ENCODE measurements around the gene RORC. TPM values are rescaled to one million over a fixed set of nuclear protein-coding genes. Genes with fewer than 3 reads are reported as not detected.
"Not testable (repeated sequence)": the region's sequence is repeated elsewhere in the genome, so short reads cannot be mapped to it uniquely, and the experiment has no call there.

The RORC gene
- total RNA-seq, 2 donors from 2014 or later = 20.5 to 27.7 TPM

DNA sequence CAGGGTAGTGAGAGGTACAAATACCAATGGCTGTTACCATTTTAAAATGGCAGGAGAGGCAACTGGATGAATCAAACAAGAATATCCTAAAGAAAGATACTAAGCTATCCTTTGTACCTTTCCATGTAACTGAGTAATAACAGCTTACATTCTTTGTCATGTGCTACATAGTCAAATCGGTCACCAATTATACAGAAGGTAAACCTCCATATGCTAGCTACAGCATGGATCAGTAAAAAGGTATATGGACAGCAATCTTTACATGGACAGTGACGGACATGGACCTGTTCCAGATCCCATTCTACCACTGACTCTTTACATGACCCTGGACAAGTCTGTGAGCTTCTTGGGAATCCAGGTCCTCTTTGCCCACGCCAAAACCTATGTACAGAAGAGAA is 54.9 kb downstream of the RORC start:
- H3K4me3 ChIP-seq = no peak overlapping the region
- intact Hi-C loops (cut with DNase I) = no loop called here
- H3K4me1 ChIP-seq = no peaks in the 10 kb centered on the region
- no peak overlapping the region for H3K27ac ChIP-seq
- H3K9me3 ChIP-seq = no peaks in the 10 kb centered on the region
- H3K9ac ChIP-seq (ENCODE audit: low read depth in 2 of 2, low read length in 2 of 2) = no peak overlapping the region
- no peak for DNase-seq
- no peaks in the 10 kb centered on the region for H3K36me3 ChIP-seq
- TF ChIP-seq CTCF (IDR thresholded peaks at IDR 0.05) = no peak
- H3K27me3 ChIP-seq = no peaks in the 10 kb centered on the region

GRCh38 chr1:151775894-151776664 is 55.5 kb downstream of the RORC start:
- no peak for DNase-seq
- Histone ChIP-seq H3K27ac (no peak overlapping the region), H3K27me3 (no peaks in the 10 kb centered on the region), H3K4me3 (no peak overlapping the region), H3K36me3 (no peaks in the 10 kb centered on the region), H3K9ac (ENCODE audit: low read depth in 2 of 2, low read length in 2 of 2) (no peak overlapping the region), H3K4me1 (no peaks in the 10 kb centered on the region), H3K9me3 (no peaks in the 10 kb centered on the region)
- TF ChIP-seq CTCF (IDR thresholded peaks at IDR 0.05) = no peak
- intact Hi-C loops (cut with DNase I) = no loop called here

DNA sequence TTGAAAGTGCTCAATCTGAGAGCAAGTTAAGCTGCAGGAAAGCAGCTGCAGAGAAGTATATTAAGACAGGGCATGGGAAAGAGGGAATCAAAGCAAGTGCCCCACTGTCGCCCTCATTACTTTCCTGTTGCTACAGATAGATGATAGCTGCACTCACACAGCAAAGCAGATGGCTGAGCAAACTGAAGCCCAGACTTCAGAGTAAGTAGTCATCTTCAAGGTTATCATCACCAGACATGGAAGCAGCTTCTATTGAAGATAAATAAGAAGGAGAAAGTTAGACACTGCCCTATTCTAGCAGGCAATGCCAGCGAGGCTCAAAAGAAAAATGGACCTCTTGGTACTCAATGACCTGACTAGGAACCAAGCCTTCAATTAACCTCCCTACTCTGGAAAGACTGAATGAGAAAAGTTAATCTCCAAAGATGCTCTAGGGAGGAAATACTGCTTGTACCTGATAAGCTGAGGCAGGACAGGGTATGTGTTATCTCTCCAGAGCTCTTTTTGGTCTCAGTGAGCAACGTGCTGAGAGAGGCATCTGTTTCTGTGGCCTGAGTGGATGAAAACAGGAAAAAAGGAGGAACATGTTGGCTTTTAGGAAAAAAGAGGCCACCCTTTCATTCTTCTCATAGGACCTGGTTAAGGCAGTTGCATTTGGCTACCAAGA is 57.2 kb downstream of the RORC start:
- no peak overlapping the region for H3K27ac ChIP-seq
- H3K9ac ChIP-seq (ENCODE audit: low read depth in 2 of 2, low read length in 2 of 2) = no peak overlapping the region
- no peak for TF ChIP-seq CTCF (IDR thresholded peaks at IDR 0.05)

DNA sequence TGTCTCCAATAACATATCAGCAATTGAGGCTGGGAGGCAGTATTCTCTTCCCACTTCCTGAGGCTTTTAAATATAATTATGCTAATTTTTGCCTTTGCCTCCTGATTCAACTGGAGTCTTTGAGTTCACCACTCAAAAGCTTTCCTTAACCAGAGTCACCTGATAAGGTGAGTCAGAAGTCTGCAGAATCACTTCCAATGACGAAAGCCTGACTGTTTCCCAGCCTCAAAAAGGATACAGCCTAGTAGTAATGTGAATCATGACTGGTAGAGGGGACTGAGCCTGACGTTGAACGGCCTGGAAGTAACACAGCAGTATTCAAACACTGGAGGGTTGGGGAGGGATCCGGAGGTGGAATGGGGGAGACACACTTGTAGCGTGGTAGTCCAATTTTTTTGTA is 57.9 kb downstream of the RORC start:
- H3K4me3 ChIP-seq = no peak overlapping the region
- H3K36me3 ChIP-seq = no peaks in the 10 kb centered on the region
- no peaks in the 10 kb centered on the region for H3K27me3 ChIP-seq
- no peak for DNase-seq
- H3K9me3 ChIP-seq = no peaks in the 10 kb centered on the region
- H3K4me1 ChIP-seq = no peaks in the 10 kb centered on the region
- no peak overlapping the region for H3K9ac ChIP-seq (ENCODE audit: low read depth in 2 of 2, low read length in 2 of 2)
- H3K27ac ChIP-seq = no peak overlapping the region
- intact Hi-C loops (cut with DNase I) = no loop called here
- TF ChIP-seq CTCF (IDR thresholded peaks at IDR 0.05) = no peak

More for the DNA sequence above, 57.2 kb downstream of the RORC start:
- Histone ChIP-seq H3K4me1 (no peaks in the 10 kb centered on the region), H3K9me3 (no peaks in the 10 kb centered on the region), H3K4me3 (no peak overlapping the region), H3K36me3 (no peaks in the 10 kb centered on the region), H3K27me3 (no peaks in the 10 kb centered on the region)
- intact Hi-C loops (cut with DNase I) = no loop called here
- DNase-seq = no peak

DNA sequence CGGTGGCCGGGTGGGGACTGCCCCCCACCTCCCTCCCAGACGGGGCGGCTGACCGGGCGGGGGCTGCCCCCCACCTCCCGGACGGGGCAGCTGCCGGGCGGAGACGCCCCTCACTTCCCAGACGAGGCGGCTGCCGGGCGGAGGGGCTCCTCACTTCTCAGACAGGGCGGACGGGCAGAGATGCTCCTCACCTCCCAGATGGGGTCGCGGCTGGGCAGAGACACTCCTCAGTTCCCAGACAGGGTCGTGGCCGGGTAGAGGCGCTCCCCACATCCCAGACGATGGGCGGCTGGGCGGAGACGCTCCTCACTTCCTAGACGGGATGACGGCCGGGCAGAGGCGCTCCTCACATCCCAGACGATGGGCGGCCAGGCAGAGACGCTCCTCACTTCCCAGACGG is 62.3 kb downstream of the RORC start:
- H3K9ac ChIP-seq (ENCODE audit: low read depth in 2 of 2, low read length in 2 of 2); intact Hi-C loops (cut with DNase I); H3K4me3 ChIP-seq; H3K27ac ChIP-seq; H3K9me3 ChIP-seq; H3K36me3 ChIP-seq; H3K27me3 ChIP-seq; H3K4me1 ChIP-seq; DNase-seq: not testable (repeated sequence)

- intact Hi-C loops (cut with DNase I); DNase-seq; H3K36me3 ChIP-seq; H3K4me3 ChIP-seq; H3K9me3 ChIP-seq; H3K4me1 ChIP-seq; H3K9ac ChIP-seq (ENCODE audit: low read depth in 2 of 2, low read length in 2 of 2); H3K27ac ChIP-seq; H3K27me3 ChIP-seq: not testable (repeated sequence)
Observed at GRCh38 chr1:151768351-151769066, 63.1 kb downstream of the RORC start.

Measured in colonic mucosa (tissue), 4 donors.